ENCODE measurements around the gene CMTM4.
"Not testable (repeated sequence)": the region's sequence is repeated elsewhere in the genome, so short reads cannot be mapped to it uniquely, and the experiment has no call there.

The CMTM4 gene

GRCh38 chr16:66572356-66572755 is 124.2 kb downstream of the CMTM4 start:
- no peak overlapping the region for H3K4me3 ChIP-seq (ENCODE audit: low read depth in 1 of 5, low read length in 5 of 5)
- H3K9me3 ChIP-seq (ENCODE audit: control insufficient read depth in 5 of 5, low read length in 5 of 5): no peaks in the 10 kb centered on the region
- peaks cover 0 to 12% (median 3%) of the 10 kb centered on the region in 5 donors for H3K4me1 ChIP-seq (ENCODE audit: control insufficient read depth in 5 of 5, insufficient read depth in 5 of 5, low read length in 5 of 5)
- no peak overlapping the region for H3K27ac ChIP-seq (ENCODE audit: low read depth, low read length)
- H3K27me3 ChIP-seq (ENCODE audit: control insufficient read depth in 5 of 5, insufficient read depth in 4 of 5, low read length in 5 of 5): no peaks in the 10 kb centered on the region
- H3K9ac ChIP-seq (ENCODE audit: low read length in 5 of 5): no peak overlapping the region
- no peaks in the 10 kb centered on the region for H3K36me3 ChIP-seq (ENCODE audit: control insufficient read depth in 5 of 5, insufficient read depth in 5 of 5, low read length in 5 of 5)

- Histone ChIP-seq H3K27me3 (ENCODE audit: control insufficient read depth in 5 of 5, insufficient read depth in 4 of 5, low read length in 5 of 5) (no peaks in the 10 kb centered on the region), H3K4me1 (ENCODE audit: control insufficient read depth in 5 of 5, insufficient read depth in 5 of 5, low read length in 5 of 5) (peaks cover 0 to 9% (median 0%) of the 10 kb centered on the region in 5 donors), H3K27ac (ENCODE audit: low read depth, low read length) (no peak overlapping the region), H3K9ac (ENCODE audit: low read length in 5 of 5) (no peak overlapping the region), H3K4me3 (ENCODE audit: low read depth in 1 of 5, low read length in 5 of 5) (no peak overlapping the region), H3K9me3 (ENCODE audit: control insufficient read depth in 5 of 5, low read length in 5 of 5) (no peaks in the 10 kb centered on the region), H3K36me3 (ENCODE audit: control insufficient read depth in 5 of 5, insufficient read depth in 5 of 5, low read length in 5 of 5) (peaks cover 0 to 16% (median 15%) of the 10 kb centered on the region in 5 donors)
Measured at GRCh38 chr16:66569827-66570405, 126.6 kb downstream of the CMTM4 start.

GRCh38 chr16:66569131-66569530 is 127.4 kb downstream of the CMTM4 start:
- Histone ChIP-seq H3K4me3 (ENCODE audit: low read depth in 1 of 5, low read length in 5 of 5) (no peak overlapping the region), H3K4me1 (ENCODE audit: control insufficient read depth in 5 of 5, insufficient read depth in 5 of 5, low read length in 5 of 5) (peaks cover 0 to 9% (median 0%) of the 10 kb centered on the region in 5 donors), H3K36me3 (ENCODE audit: control insufficient read depth in 5 of 5, insufficient read depth in 5 of 5, low read length in 5 of 5) (peaks cover 0 to 20% (median 15%) of the 10 kb centered on the region in 5 donors), H3K9ac (ENCODE audit: low read length in 5 of 5) (no peak overlapping the region), H3K9me3 (ENCODE audit: control insufficient read depth in 5 of 5, low read length in 5 of 5) (no peaks in the 10 kb centered on the region), H3K27ac (ENCODE audit: low read depth, low read length) (no peak overlapping the region), H3K27me3 (ENCODE audit: control insufficient read depth in 5 of 5, insufficient read depth in 4 of 5, low read length in 5 of 5) (no peaks in the 10 kb centered on the region)

- peaks cover 0 to 9% (median 0%) of the 10 kb centered on the region in 5 donors for H3K4me1 ChIP-seq (ENCODE audit: control insufficient read depth in 5 of 5, insufficient read depth in 5 of 5, low read length in 5 of 5)
- no peak overlapping the region for H3K27ac ChIP-seq (ENCODE audit: low read depth, low read length)
- H3K4me3 ChIP-seq (ENCODE audit: low read depth in 1 of 5, low read length in 5 of 5): no peak overlapping the region
- no peak overlapping the region for H3K9ac ChIP-seq (ENCODE audit: low read length in 5 of 5)
- no peaks in the 10 kb centered on the region for H3K9me3 ChIP-seq (ENCODE audit: control insufficient read depth in 5 of 5, low read length in 5 of 5)
- peaks cover 3 to 27% (median 16%) of the 10 kb centered on the region in 5 donors for H3K36me3 ChIP-seq (ENCODE audit: control insufficient read depth in 5 of 5, insufficient read depth in 5 of 5, low read length in 5 of 5)
- no peaks in the 10 kb centered on the region for H3K27me3 ChIP-seq (ENCODE audit: control insufficient read depth in 5 of 5, insufficient read depth in 4 of 5, low read length in 5 of 5)
Measured at GRCh38 chr16:66568355-66568754, 128.2 kb downstream of the CMTM4 start.

- H3K27ac ChIP-seq (ENCODE audit: low read depth, low read length); H3K4me3 ChIP-seq (ENCODE audit: low read depth in 1 of 5, low read length in 5 of 5); H3K9ac ChIP-seq (ENCODE audit: low read length in 5 of 5); H3K4me1 ChIP-seq (ENCODE audit: control insufficient read depth in 5 of 5, insufficient read depth in 5 of 5, low read length in 5 of 5); H3K27me3 ChIP-seq (ENCODE audit: control insufficient read depth in 5 of 5, insufficient read depth in 4 of 5, low read length in 5 of 5); H3K9me3 ChIP-seq (ENCODE audit: control insufficient read depth in 5 of 5, low read length in 5 of 5): not testable (repeated sequence)
- peaks cover 7 to 30% (median 16%) of the 10 kb centered on the region in 5 donors for H3K36me3 ChIP-seq (ENCODE audit: control insufficient read depth in 5 of 5, insufficient read depth in 5 of 5, low read length in 5 of 5)
Measured at GRCh38 chr16:66567270-66567669, 129.3 kb downstream of the CMTM4 start.

GRCh38 chr16:66566051-66566901 is 130.3 kb downstream of the CMTM4 start, which contains the start of gene CMTM1:
TSS of gene CMTM1 (plus strand) at chr16:66566439. CDS start at chr16:66566514, 75 bp downstream.
- no peak within 1 kb of the TSS for H3K9ac ChIP-seq (ENCODE audit: low read length in 5 of 5)
- peaks cover 0 to 16% (median 2%) of the 10 kb centered on the region in 5 donors for H3K4me1 ChIP-seq (ENCODE audit: control insufficient read depth in 5 of 5, insufficient read depth in 5 of 5, low read length in 5 of 5)
- no peak within 1 kb of the TSS for H3K4me3 ChIP-seq (ENCODE audit: low read depth in 1 of 5, low read length in 5 of 5)
- no peaks in the 10 kb centered on the region for H3K9me3 ChIP-seq (ENCODE audit: control insufficient read depth in 5 of 5, low read length in 5 of 5)
- no peak within 1 kb of the TSS for H3K27ac ChIP-seq (ENCODE audit: low read depth, low read length)
- peaks cover 7 to 33% (median 16%) of the 10 kb centered on the region in 5 donors for H3K36me3 ChIP-seq (ENCODE audit: control insufficient read depth in 5 of 5, insufficient read depth in 5 of 5, low read length in 5 of 5)
- H3K27me3 ChIP-seq (ENCODE audit: control insufficient read depth in 5 of 5, insufficient read depth in 4 of 5, low read length in 5 of 5): no peaks in the 10 kb centered on the region
